ENCODE data around the gene TMEM132A.

DNA sequence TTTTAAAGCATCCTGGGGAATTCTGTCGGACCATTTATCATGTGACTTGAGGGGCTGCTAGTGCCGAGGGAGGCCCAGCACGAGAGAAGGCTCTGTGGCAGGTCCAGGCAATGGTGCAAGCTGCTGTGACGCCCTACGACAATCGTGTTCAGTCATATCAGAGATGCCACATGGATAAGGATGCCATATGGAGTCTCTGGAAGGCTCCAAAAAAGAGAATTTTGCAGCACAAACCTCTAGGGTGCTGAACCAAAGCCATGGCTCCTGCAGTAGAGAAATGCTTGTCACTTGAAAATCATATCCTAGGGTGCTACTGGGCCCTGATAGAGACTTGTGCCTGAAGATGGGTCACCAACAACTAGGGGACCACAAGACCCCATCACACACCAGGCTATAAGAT lies 40.5 kb downstream of the TMEM132A start:
- no peak for TF ChIP-seq EZH2 (IDR thresholded peaks at IDR 0.05; ENCODE audit: low read length, missing control alignments)
- TF ChIP-seq, protein P1, sequence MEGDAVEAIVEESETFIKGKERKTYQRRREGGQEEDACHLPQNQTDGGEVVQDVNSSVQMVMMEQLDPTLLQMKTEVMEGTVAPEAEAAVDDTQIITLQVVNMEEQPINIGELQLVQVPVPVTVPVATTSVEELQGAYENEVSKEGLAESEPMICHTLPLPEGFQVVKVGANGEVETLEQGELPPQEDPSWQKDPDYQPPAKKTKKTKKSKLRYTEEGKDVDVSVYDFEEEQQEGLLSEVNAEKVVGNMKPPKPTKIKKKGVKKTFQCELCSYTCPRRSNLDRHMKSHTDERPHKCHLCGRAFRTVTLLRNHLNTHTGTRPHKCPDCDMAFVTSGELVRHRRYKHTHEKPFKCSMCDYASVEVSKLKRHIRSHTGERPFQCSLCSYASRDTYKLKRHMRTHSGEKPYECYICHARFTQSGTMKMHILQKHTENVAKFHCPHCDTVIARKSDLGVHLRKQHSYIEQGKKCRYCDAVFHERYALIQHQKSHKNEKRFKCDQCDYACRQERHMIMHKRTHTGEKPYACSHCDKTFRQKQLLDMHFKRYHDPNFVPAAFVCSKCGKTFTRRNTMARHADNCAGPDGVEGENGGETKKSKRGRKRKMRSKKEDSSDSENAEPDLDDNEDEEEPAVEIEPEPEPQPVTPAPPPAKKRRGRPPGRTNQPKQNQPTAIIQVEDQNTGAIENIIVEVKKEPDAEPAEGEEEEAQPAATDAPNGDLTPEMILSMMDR (conservative IDR thresholded peaks at IDR 0.05 in 1 of 2, IDR thresholded peaks at IDR 0.05 in 1 of 2; ENCODE audit: low read depth in 1 of 2, low read length in 2 of 2) = no peak
